Epithelial cell of esophagus (primary cell): Measurements from ENCODE around the gene FFAR4.

Experiments used
- DNase-seq: peaks from one replicate; pipeline ENCODE4 v3.0.0; 2010; ENCODE audit warnings: low read depth
- H3K4me3 ChIP-seq: 2 replicates; pipeline ENCODE4 v1.5.1; 2011; ENCODE audit warnings: mild to moderate bottlenecking, low read length, control low read depth
- CTCF ChIP-seq: IDR thresholded peaks from 2 replicates; pipeline ENCODE4 v1.5.1; 2011; ENCODE audit warnings: low read depth, mild to moderate bottlenecking, low read length, control low read depth, inconsistent platforms; ENCODE audit not compliant: insufficient read depth; ENCODE audit errors: missing control alignments

The FFAR4 gene

GRCh38 chr10:93572606-93573005 lies 6.1 kb downstream of the FFAR4 start:
- no peak for DNase-seq
- no peak overlapping the region for H3K4me3 ChIP-seq
- no peak for TF ChIP-seq CTCF

- DNase-seq = peak; percentile 62
- TF ChIP-seq CTCF = no peak
- H3K4me3 ChIP-seq = no peak overlapping the region
Observed at GRCh38 chr10:93573051-93573909, 6.8 kb downstream of the FFAR4 start.

- H3K4me3 ChIP-seq = no peak overlapping the region
- TF ChIP-seq CTCF = no peak
- no peak for DNase-seq
Observed at GRCh38 chr10:93573924-93574323, 7.5 kb downstream of the FFAR4 start.

- no peak overlapping the region for H3K4me3 ChIP-seq
- no peak for TF ChIP-seq CTCF
- DNase-seq = no peak
Observed at GRCh38 chr10:93576888-93577287, 10.4 kb downstream of the FFAR4 start.

GRCh38 chr10:93577565-93577964 lies 11.1 kb downstream of the FFAR4 start:
- no peak for DNase-seq

GRCh38 chr10:93579089-93579488 lies 12.6 kb downstream of the FFAR4 start:
- H3K4me3 ChIP-seq = no peak overlapping the region
- TF ChIP-seq CTCF = no peak
- peak; percentile 88 for DNase-seq

More at GRCh38 chr10:93577565-93577964, 11.1 kb downstream of the FFAR4 start:
- no peak overlapping the region for H3K4me3 ChIP-seq
- TF ChIP-seq CTCF = no peak

GRCh38 chr10:93579985-93580711 lies 13.7 kb downstream of the FFAR4 start:
- TF ChIP-seq CTCF = no peak
- no peak overlapping the region for H3K4me3 ChIP-seq
- no peak for DNase-seq
